ENCODE results near the gene NSMCE3.
"Not testable (repeated sequence)": the region's sequence is repeated elsewhere in the genome, so short reads cannot be mapped to it uniquely, and the experiment has no call there.

NSMCE3 gene

DNA sequence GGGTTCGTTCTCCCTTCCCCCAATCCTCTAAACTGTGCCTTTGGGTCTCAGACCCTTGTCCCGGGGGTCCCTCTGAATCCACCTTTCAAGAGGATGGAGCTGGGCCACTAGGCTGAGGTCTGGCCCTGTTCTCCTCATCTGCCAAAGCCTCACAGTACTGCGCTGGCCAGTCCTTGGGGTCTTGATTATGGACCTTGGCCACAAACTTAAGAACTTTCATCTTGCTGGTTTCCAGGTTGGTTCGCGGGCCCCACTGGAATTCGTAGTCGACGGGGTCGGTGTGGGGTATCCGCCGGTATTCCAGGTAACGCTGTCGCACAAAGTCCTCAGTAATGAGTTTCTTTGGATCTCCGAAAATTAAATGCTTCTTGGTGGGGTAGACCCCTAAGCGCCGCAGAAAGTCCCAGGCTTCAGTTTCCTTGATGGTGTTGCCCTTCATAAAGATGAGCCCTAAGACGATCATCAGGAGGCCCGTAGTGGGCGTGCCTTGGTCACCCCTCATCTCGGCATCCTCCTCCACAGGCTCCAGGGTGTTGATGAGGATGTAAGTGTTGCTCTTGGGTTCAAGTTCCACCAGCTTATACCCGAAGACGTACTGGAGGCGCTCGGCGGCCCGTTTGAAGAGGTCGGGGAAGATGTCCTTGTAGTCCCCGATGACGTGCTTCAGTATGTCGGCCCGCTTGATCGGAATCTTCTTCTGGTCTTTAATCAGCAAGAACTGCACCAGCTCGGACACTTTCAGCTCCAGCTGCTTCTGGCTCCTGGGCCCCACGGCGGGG is 727 bp downstream of the NSMCE3 start:
- no peak for DNase-seq

DNA sequence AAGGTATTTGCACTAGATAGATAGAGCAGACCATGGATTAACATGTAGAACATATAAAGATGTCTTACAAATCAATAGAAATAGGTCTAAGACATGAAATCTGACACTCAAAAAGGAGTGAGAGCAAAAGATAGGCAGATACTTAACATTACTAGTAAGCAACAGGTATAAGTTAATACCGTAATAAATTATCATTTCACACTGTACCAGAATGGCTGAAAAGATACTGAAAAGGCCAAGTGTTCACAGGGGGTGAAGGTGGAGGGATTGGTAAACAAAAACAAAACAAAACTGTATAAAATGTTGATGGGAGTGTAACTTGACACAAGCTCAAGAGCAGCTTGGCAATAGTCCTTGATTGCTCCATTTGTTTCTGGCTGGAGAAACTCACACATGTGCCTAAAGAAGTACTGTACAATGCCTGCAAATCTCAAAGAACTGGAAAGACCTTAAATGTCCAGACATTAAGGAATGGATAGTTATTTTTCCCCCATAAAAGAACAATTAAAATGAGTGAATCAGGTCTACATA is 3.5 kb downstream of the NSMCE3 start:
- no peak for DNase-seq

DNA sequence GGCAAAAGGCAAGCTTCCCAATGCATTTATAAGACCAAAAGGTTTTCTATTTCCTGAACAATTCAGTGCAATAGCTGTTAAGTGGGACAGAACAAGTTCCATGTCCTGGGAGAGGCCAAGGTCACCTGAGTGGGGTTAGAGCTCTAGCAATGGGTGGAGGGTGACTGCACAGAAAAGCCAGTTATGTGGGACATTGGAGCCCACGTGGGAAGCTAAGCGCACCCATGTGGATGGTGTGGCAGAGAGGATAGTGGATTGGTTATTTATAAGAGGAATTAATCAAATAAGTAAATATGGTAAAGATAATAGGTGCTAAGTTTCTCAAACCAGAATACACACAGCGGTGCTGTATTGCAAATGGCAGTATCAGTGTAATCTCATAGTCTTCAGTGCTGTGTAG is 6.3 kb downstream of the NSMCE3 start:
- DNase-seq, result no peak

DNA sequence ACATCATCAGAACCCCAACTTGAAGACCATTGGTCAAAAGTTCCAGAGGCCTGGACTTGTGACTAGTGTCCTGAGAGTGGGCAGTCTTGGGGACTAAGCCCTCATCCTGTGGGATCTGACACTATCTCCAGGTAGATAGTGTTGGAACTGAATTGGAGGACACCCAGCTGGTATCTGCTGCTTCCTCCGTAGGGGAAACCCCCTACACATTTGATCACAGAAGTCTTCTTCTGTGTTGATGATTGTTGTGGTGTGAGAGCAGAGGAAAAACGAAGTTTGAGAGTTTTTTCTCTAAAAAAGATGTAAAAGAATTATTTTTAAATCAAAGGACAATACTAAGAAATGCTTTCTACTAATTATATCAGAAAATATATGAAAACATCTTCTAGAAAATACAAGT is 6.9 kb downstream of the NSMCE3 start:
- no peak for DNase-seq

DNA sequence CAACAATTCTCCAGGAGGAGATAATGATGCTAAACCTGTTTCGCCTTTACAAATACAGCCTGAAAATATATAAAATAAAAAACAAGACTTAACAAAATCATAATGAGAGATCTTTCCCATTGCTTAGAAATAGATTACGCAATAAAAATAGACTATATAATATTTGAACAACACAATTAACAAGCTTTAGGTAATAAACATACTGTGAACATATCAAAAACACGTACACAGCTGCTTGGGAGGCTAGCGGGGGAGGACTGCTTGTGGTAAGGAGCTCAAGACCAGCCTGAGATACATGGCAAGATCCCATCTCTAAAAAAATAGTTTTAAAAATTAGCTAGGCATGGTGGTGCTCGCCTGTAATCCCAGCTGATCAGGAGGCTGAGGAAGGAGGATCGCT is 8.7 kb downstream of the NSMCE3 start:
- DNase-seq, result no peak

DNA sequence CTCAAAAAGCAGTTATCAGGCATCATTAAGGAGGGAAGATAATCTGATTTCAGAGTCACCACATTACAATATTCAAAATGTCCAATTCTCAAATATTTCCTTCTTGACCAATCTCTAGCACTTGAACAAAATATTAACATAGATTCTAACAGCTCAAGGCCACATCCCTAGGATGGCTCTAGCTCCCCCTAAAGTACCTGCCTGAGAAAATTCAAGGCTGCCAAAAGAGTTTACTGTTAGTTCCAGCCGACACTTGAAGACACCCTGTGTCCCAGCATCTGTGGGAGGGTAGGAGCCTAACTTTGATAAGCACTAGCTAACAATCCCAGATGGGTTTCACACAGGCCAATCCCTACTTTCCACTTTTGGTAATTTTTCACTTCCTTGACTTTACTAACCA is 10.4 kb downstream of the NSMCE3 start:
- no peak for DNase-seq

DNA sequence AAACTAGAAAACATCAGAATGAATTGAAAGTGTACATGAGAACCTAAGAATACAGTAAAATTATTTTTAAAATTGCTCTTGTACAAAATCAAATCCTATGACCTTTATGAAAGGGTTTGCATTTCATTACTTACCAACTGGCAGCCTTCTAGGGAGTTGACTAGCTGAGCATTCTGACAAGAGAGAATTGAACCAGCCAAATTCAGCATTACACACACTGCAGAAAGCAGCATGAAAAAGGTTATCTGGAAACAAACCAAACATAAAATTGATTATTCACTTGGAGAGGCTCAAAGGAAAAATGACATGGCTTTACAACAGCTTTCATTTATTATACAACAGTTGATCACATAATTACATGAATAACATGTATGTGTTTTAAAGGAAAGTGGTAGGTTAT is 17.4 kb downstream of the NSMCE3 start:
- DNase-seq, result no peak

DNA sequence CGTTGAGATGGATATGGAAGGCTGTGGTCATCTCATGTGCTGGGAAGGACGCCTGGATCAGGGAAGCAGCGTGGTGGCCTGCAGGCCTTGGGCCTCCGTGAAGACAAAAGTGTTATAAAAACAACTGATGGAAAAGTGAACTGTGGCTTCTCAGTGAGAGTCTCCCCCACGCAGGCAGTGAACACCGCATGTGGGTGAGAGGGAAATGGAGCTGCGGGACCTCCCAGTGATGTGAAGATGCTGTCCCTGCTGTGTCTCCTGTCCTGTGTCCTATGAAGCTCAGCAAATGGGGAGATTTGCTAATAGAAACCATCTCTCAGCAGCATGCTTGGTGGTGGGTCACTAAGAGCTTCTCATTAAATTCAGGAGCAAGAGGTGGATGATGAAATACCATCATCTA is 25.1 kb downstream of the NSMCE3 start:
- no peak for DNase-seq

DNA sequence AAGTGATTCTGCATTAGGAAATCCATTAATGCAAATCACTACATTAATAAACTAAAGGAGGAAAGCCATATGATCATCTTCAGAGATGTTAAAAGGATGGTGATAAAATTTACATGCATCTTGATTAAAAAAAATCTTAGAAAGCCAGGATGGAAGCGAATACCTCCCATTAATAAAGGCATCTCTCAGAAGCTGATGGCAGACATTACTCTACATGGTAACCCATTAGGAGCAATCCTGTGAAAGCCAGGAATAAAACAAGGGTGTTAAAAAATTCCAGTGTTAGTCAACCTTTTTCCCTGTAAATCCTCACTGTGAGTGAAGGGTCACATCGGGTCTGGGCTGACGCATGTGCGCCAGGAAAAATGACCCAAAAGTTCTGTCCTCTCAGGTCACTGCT is 25.5 kb downstream of the NSMCE3 start:
- no peak for DNase-seq

DNA sequence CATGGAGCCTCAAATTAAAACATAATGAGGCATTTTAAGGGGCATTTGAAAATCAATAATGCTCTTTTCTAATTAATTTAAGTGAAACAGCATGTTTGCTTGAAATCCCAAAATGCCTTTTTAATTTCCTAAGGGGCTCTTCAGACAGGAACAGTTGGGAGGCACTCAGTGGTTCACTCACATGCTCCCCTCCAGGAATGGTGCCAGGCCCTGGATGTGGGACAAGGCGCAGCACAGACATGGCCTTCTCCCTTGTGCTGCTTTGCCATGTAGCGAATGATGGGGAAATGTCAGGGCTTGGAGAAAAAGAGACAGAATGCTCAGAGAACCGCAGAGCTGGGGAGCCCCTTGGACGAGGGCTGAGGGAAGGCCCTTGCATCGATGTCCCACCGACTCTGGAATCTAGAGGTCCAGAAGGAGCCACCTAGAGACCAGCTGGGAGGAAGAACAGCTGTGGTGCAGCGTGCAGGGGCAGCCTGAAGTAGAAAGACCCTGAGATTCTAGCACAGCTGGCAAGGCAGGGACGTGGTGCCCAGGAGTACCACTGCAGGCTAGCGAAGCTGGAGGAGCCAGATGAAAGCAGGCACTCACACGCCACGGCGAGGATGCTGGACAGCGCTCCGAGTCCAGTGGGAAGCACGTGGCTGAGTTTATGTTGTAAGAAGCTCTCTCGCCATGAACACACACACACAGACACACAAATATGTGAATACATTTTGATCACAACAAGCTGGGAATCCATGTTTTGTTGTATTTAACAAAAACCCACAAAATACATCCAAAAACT is 27.0 kb downstream of the NSMCE3 start:
- DNase-seq, result no peak

DNA sequence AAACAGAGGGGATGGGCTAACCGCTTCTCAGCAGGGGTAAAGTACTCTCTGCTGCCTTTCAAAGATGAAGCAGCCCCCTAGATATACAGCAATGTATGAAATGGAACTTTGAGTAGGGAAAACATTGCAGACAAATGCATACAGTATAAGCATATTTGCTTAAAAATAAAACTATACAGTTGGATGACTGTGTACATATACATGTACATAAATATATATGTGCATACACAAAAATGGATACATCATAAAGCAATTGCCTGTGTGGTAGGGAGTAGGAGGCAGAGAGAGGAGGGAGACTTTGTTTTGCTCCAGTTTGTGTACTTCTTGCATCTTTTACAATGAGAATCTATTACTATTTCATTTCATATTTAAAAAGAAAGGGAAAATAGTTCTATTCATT is 28.4 kb downstream of the NSMCE3 start:
- DNase-seq, result no peak

DNA sequence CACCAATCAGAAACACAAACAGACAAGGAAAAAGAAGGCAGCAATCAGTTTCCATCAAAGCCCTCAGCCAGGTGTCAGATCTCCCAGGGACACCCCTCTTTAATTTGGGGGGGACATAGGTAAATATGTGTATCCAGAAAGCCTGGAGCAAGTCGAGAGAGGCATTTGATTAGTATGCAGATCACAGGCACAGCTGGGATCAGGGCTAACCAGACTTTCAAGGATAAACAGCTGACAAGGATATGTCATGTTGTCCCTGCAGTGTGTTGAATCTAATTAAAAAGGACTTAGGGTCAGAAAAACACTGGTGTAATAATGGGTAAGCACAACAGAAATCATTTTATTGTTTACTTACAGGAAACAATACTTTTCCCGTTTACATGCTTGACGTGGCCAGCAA is 30.2 kb downstream of the NSMCE3 start:
- DNase-seq, result no peak

DNA sequence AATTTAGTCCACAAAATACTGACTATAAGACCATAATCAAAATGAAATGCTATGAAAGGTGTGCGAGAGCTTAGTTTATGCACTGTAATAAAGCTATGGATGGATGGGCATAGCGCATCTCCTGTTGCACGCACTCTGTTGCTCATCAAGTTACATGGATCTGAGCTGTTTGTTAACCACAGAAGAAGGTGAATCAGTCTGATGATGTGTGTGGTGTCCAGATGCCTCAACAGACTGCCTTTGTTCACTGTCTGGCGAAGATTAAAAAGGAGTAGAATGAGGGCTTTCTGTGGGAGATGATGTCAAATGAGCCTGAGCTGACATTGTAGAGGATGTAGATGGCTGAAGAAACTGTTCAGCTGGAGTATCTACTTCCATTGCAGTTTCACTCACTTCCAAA is 36.1 kb downstream of the NSMCE3 start:
- DNase-seq, result no peak

DNA sequence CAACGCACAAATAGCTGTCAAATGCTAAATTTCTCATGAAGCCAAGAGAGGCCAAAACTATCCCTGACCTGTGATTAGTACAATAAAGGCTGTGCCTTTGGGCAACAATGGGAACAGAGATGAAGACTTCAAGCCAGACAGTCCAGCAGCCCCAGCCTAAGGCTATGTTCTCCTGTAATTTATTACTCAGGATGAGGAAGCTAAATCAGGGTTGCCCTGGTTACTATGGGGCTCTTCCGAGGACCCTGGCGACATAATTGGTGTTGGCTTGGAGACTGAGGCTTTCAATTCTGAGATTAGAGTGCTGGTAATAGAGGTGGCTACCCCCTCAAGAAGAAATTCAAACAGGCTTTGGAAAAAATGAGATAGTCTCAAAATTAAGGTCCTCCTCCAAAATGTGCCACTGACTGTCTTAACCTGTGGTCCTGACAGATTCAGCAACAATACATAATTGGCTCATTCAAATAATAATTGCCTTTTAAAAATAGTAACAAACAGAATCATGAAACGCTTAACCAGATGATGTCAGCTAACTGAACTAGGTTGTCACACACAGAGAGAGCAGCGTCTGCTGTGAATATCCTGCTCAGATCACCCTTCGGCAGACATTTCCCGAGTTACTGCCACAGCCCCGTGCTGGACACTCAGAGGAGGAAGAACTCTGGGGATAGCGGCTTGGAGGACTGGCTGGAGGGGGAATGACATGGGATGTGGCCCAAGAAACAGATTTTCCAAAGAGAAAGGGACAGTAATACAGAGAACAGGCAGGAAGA is 43.0 kb downstream of the NSMCE3 start:
- no peak for DNase-seq

DNA sequence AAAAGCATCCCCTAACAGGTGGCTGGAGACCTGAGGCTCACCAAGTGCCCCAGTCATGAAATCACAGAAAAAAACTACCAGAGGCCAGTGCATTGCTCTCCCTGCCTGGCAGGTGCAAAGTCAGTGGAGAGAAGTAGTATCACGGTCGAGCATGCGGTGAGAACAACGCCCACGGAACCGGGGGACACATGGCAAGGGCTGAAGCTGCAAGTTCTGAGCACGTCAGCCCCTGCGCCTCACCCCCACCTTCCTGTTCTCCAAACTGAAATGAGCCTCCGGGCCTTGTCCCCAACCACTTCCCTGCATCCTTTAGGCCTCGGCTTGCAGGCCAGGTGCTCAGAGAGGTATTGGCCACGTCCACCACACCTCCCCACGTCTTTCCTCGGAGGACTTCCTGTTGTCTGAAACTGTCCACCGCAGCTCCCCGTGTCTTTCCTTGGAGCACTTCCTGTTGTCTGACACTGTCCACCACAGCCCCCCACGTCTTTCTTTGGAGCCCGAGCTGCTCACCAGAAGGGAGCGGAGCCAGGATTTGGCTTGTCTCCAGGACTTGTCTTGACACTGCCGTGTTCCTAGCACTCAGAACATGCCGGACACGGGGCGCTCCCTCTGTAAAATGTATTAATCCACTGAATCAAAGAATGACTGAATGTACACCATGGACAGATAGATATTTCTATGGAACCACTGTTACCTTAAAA is 43.9 kb downstream of the NSMCE3 start:
- no peak for DNase-seq

DNA sequence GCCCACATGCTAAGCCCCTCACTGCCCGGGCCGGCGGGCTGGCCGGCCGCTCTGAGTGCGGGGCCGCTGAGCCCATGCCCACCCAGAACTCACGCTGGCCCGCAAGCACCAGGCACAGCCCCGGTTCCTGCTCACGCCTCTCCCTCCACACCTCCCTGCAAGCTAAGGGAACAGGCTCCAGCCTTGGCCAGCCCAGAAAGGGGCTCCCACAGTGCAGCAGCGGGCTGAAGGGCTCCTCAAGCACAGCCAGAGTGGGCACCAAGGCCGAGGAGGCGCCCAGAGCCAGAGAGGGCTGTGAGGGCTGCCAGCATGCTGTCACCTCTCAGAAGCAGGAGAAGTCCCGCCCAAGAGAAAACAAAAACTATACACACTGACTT is 44.6 kb downstream of the NSMCE3 start:
- not testable (repeated sequence) for DNase-seq

DNA sequence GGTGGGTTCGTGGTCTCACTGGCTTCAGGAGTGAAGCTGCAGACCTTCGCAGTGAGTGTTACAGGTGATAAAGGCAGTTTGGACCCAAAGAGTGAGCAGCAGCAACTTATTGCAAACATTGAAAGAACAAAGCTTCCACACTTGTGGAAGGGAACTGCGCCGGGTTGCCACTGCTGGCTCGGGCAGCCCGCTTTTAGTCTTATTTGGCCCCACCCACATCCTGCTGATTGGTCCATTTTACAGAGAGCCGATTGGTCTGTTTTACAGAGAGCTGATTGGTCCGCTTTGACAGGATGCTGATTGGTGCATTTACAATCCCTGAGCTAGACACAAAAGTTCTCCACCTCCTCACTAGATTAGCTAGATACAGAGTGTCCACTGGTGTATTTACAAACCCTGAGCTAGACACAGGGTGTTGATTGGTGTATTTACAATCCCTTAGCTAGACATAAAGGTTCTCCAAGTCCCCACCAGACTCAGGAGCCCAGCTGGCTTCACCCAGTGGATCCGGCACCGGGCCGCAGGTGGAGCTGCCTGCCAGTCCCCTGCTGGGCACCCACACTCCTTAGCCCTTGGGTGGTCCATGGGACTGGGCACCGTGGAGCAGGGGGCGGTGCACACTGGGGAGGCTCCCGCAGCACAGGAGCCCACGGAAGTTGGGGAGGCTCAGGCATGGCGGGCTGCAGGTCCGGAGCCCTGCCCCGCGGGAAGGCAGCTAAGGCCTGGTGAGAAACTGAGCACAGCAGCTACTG is 45.2 kb downstream of the NSMCE3 start:
- DNase-seq, result not testable (repeated sequence)

DNA sequence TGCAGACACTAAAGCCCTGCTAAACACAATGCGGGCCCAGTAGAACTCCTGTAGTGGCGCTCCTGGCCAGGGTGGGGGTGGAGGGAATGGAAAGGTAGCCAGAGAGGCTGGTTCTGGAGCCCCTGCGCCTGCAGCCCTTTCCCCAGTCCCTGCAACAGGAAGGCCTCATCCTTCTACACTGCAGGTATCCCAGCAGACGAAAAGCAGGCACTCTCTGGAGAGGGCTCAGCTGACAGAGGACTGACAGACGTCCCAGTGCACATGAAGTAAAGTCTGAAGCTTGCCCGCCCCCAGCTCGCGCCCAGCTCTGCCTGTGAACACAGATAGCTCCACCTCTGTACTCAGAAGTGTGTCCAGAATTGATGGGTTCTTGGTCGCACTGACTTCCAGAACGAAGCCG is 46.0 kb downstream of the NSMCE3 start:
- DNase-seq, result no peak

DNA sequence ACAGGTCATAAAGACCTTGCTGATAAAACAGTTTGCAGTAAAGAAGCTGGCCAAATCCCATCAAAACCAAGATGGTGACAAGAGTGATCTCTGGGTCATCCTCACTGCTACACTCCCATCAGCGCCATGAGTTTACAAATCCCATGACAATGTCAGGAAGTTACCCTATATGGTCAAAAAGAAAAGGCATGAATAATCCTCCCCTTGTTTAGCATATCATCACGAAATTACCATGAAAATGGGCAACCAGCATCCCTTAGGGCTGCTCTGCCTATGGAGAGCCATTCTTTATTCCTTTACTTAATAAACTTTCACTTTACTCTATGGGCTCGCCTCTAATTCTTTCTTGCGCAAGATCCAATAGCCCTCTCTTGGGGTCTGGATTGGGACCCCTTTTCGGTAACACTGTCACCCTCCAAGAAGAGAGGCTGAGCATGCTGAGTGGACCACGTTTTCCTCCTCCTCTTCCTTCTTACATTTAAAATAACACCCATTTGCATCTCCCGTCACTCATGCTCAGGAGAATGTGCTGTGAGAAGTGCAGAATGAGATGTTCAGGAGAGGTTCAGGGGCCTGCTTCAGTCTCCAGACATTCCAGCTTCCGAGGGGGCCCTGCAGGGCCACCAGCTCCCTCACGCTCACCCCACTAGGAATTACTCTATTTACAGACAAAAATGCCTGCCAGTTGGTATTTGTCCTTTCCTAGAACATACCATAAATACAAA is 47.3 kb downstream of the NSMCE3 start:
- DNase-seq, result no peak

DNA sequence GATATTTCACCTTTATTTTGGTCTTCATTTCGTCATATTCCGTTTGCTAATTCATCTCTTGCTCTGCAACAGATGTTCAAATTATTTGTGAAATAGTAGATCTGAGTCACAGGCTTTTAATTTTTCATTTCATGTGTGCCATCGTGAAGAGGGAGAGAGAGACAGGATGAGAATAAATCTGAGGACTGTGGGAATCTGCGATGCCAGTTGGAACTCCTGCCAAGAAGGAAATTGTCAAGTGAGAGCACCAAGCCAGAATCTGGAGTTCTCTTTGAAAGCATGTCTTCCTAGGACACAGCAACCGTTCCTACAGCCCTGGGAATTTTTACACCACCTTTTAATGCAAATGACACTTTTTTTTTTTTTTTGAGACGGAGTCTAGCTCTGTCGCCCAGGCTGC is 48.8 kb downstream of the NSMCE3 start:
- no peak for DNase-seq

DNA sequence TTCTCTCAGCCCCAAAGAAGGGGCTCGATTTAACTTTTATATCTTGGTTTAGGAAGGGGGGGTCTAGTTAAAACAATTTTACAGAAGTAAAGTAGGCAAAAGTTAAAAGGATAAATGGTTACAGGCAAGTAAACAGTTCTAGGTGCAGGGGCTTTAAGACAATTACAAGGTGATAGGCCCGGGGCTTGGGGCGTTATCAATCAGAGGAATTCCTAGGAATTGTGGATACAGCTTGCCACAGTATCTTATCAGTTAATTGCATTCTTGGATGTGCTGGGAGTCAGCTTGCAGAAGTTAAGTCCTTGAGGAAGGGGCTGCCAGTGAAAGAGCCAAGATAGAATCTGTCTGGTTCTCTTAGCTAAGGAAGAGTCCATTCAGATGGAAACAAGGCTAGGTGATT is 52.7 kb downstream of the NSMCE3 start:
- DNase-seq, result no peak
